Activated CD4-positive, CD25-positive, alpha-beta regulatory T cell treated with anti-CD3 and anti-CD28 coated beads, Interleukin-2, amount 50 U/mL, for 24 hours (primary cell): ENCODE results near the gene DNMT1.
A peak's percentile ranks its signal among the peaks of the same experiment; 100 is the strongest.

Experiments used
- ATAC-seq, 2 donors: fragments of 150-1000 bp; cut with Tn5 transposase; one replicate each; pipeline ENCODE4 v1.10.0; 2021; ENCODE audit warnings: mild to moderate bottlenecking in 1 of 2, moderate library complexity in 1 of 2

The DNMT1 gene

DNA sequence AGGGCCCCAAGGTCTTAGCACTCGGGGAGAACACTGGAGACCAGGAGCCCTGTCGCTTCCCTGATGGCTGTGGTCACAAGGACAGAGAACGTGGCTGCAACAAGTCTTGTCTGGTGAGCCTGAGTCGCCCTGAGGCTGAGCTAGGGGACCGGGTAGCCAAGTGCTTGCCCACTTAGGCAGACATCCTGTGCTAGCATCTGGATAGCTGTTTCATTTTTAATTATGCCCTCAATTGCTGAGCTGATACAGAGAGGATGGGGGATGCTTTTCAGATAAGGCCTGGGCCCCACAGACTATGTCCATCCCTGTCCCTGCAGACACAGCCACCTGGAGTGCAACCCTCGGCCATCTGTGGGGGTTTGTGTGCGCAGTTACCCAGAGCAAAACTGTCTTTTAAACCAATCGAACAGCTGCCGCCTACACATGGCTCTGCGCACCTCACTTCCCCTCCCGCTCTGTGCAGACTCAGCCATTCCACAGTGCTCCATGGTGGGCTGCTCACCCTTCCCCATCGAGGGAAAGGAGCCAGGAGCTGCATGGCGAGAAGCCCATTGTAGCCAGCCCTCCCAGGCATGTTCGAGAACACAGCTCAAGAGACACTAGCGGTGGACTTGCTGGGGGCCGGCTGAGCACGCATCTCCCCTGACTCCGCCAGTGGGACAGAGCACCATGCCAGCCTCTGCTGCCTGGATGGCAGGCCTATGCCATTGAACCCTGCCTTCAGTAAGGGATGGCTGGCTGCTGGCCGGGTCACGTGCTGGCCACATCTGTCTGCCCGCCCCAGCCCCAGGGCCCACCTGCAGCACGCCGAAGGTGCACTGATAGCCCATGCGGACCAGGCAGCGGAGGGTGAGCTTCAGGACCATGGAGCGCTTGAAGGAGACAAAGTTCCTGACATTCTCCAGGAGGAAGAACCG, 55.6 kb downstream of the DNMT1 start:
- ATAC-seq, result no peak

DNA sequence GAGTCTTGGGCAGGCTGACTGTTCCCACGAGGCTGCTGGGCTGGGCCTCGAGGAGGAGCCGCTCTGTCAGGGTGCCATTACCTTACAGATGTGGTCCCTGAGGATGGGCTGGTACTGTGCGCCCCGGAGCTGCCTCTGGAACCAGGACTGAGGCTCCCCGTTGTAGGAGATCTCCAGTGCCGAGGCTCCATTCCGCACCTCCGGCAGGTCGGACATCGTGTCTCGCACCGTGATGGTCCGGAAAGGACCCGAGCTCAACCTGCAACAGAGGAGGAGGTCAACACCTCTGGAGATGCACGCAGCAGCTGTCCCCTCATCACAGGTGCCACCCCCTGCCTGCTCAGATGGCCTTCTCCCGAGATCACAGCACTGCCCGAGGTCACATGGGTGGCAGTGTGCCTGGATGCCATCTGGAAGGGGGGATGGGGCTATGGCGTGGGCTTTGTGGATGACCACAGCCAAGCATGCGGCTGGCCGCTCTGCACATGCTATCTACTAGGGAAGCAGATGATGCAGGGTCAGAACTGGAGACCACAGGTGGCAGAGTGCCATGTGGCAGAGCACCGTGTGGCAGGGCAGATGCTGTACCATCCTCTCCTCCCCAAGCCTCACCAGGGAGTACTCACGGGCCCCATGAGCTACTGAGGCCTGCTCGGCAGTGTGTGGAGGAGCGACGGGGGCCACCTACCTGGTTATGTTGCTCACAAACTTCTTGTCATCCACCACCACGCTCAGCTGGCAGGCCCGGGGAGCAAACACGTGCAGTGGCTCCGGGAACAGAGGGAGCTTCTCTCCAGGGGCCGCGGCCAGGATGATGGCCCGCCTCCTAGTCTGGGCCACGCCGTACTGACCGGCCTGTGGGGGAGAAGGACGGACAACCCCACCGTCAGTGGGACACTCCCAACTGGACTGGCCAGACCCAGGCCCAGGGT, 56.7 kb downstream of the DNMT1 start:
- ATAC-seq, result no peak

DNA sequence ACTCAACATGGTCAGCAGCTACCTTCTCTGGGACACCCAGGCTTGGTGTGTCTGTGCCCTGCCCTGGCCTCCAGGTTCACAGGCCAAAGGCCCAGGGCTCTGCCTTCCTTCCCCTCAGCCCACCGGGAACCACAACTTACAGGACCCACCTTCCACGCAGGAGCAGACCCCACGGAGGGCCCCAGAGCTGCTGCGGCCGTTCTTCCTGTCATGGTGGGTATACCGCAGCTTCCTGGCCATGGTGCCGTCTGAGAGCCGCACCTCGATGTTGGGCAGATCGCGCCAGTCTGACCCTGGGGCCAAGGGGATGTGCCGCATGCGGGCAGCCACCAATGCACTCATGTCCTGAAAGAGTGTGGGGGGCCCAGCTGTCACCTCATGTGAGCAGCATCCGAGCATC, 57.8 kb downstream of the DNMT1 start:
- ATAC-seq, result no peak

DNA sequence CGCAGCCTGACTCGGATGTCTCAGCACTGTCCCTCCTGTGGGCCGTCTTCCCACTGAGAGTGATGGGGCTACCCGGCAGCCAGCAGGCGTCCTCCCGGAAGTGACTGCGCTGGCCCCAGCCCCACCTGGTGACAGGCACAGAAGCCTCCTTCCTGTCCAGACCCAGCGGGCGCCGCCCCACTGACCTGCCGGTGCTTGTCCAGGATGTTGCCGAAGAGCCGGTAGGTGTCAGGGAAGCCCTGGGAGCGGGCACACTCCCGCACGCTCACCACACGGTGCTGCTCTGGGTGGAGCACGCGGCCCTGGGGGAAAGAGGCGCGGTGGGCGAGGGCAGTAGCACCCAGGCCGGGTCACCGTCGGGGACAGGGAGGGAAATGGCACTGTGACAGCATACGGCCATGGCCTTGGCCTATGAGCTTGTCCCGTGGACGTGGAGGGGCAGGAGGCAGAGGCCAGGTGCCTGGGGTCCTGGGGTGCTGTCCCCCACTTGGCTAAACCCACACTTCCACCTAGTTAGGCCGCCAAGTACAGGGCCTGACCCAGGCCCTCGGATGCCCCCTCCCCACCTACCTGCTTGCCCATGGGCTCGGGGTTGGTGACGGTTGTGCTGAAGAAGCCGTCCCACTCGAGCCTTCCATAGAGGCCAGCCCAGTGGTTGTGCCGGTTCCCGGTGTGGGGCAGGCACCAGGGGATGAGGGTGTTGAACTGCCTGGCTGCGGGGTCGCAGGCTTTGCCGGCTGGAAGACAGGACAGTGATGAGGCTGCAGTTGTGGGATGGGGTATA, 59.0 kb downstream of the DNMT1 start:
- ATAC-seq, result no peak

DNA sequence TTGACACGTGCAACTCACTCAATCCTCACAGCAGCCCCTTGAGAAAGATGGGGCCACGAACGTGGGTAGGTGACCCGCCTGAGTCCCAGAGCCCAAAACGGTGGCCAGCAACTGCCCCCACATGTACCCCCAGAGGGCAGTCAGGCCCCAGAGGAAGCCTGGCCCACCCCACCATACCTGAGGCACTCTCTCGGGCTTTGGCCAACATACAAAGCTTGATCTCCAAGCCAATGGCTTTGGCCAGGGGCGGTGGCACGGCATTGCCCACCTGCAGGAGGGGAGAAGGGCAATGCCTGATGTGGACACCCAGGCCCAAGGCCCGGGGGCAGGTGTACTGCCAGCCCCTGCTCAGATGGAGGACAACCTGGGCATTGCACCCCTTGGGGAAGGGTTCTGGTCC, 60.7 kb downstream of the DNMT1 start:
- no peak for ATAC-seq

DNA sequence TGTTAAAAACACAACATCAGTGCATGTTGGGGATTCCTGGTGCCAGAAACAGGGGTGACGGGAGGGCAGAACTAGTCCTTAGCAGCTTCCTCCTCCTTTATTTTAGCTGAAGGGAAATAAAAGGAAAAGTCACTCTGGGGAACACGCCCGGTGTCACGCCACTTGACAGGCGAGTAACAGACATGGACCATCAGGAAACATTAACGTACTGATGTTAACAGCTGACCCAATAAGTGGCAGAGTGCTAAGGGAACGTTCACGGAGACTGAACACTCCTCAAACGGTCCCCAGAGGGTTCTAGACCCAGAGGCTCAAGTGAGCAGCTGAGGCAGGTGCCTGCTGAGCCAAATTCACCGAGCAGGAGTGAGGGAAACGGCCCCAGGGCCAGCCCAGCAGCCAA, 61.2 kb downstream of the DNMT1 start:
- ATAC-seq, result no peak

DNA sequence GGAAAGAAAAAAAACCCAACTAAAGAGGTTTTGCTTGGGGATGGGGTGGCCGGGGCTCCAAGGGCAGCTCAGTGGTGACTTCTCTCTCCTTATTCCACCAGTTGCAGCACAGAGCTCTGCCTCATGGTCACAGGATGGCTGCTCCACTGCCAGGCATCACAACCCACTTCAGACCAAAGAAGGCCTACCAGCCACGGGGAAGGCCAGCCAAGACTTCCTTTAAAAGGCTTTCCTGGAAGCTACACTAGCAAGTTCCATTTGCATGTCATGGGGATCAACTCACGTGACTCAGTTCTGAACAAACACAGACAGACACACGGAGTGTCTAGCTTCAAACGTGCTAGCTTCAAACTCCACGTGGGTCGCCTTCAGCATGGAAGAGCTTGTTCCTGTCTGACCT, 61.8 kb downstream of the DNMT1 start:
- no peak for ATAC-seq

DNA sequence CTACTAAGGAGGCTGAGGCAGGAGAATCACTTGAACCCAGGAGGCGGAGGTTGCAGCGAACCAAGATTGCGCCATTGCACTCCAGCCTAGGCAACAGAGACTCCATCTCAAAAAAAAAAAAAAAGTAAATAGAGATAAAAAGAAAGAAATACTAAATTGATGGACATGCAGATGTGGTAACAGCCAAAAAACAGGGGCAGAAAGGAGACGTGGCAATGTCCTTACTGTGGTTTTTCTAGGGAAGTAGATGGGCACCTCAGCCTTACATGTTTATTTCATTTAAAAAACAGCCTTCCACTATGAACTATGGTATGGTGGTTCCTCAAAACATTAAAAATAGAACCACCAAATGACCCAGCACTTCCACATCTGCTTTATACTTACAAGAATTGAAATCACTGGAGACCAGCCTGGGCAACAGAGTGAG, 68.5 kb downstream of the DNMT1 start:
- ATAC-seq, result no peak

DNA sequence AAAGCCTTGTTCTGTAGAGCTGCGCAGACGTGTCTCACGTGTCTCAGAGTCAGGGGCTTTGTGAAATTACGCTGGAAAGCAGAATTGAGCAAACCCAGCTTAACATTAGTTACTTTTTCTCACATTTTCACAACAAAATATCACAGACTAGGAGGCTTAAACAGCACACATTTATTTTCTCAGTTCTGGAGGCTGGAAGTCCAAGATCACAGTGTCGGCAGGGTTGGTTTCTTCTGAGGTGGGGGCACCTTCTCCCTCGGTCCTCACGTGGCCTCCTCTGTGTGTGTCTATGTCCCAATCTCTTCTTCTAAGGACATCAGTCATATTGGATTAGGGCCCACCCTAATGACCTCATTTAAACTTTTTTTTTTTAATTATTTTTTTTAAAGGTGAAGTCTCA, 70.3 kb downstream of the DNMT1 start:
- no peak for ATAC-seq

DNA sequence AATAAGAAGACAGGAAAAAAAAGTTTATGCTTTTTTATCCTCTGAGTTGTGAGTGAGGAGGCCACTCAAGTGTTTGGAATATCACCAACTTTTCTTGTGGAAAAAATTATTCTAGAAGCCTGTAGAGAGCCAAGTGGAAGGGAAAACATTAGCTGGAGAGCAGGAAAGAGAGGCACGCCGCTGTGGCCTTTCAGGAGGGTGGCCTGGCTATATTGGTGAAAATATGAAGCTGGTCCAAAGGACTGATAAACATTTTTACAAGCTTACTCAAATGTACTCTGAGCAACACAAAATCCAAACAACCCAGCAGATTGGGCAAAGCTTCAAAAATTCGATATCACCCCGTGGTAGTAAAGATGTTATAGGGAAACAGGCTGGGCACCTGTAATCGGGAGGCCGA, 72.7 kb downstream of the DNMT1 start:
- no peak for ATAC-seq

DNA sequence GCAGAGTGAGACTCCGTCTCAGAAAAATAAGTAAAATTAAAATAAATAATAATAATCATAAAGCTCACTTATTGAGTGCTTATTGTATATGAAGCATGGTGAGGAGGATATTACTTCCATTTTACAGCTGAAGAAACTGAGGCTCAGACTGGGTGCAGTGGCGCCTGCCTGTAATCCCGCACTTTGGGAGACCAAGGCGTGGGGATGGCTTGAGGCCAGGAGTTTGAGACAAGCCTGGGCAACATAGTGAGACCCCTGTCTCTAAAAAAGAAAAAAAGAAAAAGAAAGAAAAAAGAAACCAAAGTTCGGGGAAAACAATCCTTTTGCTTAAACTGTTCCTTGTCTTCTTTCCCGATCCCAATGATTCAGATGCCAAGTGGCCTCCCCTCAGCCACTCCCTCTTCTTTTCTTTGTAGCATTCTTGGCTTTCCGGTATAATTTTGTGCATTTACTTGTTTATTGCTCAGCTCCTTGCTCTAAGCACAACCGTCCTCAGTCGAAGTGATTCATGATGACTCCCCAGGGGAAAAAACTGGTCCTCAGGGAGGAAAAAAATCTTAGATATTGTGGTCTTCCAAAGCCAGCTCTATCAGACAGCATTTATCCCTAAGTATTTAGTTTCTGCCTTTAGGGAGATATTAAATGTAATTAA, 74.1 kb downstream of the DNMT1 start:
- ATAC-seq, result no peak

DNA sequence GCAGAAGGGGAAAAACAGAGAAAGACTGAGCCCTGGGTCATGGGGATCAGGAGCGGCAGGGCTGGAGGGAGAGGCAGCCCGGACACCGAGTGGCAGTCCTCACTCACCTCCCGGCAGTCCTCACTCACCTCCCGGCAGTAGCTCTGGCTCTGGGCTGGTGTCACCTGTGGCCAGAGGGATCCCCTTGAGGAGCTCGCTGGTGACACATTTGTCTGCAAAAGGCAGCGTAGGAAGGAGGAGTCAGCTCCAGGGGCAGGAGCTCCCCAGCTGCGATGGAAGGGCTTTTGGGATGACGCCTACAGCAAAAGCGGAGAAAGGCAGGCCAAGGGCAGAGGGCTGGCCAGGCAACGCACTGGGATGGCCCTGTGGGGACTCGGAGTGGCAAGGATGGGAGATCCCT, 75.8 kb downstream of the DNMT1 start:
- no peak for ATAC-seq

DNA sequence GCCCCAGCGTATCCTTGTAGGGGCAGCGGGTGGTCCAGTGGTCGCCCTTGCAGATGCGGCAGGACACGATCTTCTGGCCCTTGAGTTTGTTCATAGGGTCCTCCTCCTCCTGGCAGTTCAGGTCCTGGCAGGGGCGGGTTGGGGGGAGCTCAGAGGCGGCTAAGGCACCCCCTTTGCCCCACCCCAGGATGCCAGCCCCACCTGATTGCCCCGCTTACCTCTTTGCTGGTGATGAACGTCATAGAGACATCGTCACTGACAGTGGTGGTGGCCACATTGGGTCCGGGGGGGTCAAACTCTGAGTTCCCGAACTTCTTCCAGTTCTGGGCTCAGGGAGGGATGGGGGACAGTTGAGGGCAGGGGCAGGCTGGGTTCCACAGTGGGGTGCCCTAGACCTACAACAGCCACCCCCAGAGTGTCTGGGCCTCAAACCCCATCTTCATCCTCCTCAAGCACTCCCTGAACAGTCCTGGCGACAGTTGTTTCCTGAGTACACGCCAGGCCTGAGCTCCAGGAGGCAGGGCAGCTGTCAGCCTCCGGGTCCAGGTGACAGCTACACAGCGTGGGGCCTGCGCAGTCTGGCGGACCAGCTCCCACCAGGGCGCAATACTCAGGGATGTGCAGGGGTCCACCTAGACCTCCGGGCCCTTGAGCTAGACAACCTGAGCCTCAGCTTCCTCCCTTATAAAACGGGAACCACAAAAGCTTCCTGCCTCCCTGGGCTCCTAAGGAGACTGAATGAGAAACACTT, 77.7 kb downstream of the DNMT1 start:
- no peak for ATAC-seq

DNA sequence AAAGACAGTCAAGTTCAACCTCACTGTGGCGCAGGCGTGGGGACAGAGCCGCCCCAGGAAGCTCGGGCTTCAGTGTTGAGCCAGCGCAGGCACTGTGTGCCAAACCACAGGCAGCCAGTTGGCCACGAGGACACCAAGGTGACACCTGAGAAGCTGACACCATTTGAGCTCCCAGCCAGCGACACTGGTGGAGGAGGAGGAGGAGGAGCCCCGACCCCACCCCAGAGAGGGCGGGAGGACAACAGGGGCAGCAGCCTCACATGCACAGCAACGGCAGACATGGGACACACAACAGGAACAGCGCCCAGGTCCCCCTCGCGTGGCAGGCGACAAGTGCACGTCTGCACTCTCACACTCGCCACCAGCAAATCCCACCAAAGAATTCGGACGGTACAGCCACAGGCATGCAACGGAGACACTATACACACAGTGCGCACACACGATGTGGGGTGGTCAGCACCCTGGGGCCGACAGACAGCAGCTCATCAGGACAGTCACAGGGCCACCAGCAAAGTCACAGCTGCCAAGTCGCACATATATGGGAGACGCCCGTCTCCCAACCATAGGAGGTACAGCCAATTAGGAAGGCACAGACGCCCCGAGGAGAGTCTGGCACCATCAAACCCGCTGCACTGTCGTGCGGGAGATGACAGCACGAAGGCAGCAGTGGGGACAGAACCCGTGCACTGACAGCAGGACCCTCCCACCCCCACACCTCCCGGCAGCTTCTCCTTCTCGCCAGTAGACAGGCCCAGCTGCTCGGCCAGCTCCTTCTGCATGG, 78.5 kb downstream of the DNMT1 start:
- no peak for ATAC-seq

DNA sequence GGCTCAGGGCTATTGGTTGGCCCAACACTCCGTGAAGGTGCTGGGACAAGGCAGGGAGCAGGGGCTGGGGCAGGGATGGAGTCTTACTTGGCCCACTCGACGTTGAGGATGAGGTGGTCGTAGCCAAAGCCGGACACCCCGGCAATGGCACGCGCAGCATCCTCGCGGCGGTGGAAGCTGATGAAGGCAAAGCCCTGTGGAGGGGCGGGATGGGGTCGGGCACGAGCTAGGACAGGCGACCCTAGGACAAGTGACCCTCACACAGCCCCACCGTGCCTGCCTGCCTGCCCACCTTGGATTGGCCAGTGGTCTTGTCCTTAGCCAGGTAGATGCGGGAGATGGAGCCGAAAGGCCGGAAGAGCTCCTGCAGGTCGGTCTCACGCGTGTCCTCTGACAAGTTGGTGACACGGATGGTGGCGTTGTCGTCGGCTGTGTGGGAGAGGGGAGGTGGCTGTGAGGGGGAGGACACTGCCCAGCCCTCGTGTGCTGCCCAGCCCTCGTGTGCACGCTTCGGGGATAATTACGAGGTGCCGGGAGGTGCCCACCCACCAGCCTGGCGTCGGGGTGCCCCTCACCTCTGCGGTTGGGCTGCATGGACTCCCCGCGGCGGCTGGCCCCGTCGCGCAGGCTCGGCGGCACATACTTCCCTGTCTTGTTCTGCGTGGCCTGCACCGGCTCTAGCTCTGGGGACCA, 79.2 kb downstream of the DNMT1 start:
- ATAC-seq, result no peak

DNA sequence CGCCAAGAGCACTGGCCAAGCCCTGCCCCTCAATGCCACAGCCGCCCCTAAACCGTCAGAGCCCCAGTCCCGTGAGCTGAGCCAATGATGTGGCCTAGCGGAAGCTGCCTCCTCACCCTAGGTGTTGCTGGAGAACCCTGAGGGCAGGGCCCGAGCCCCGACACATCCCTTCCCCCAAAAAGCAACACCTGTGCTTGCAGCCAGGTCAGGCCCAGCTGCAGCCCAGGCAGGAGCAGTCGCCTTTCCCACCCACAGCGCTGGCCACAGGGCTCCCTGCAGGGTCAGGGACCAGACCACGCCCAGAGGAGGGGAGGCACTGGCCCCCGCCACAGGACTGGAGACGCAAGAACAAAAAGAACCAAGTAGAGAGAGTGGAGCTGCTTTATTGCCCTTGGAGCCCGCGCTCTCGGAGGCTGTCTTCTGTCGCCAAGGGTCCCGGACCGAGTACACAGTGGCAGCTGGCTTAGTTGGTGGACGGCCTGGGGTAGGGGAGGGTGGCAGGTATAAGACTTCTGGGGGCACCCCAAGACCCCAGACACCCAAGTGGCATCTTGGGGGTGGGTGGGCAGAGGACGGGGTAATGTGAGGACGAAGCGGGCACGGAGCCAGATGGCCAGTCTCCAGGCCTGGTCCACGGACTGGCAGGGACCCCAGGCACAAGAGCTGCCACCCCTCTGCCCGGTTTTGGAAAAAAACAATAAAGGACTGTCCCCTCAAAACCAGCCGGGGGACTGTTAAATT, 79.9 kb downstream of the DNMT1 start:
- no peak for ATAC-seq

DNA sequence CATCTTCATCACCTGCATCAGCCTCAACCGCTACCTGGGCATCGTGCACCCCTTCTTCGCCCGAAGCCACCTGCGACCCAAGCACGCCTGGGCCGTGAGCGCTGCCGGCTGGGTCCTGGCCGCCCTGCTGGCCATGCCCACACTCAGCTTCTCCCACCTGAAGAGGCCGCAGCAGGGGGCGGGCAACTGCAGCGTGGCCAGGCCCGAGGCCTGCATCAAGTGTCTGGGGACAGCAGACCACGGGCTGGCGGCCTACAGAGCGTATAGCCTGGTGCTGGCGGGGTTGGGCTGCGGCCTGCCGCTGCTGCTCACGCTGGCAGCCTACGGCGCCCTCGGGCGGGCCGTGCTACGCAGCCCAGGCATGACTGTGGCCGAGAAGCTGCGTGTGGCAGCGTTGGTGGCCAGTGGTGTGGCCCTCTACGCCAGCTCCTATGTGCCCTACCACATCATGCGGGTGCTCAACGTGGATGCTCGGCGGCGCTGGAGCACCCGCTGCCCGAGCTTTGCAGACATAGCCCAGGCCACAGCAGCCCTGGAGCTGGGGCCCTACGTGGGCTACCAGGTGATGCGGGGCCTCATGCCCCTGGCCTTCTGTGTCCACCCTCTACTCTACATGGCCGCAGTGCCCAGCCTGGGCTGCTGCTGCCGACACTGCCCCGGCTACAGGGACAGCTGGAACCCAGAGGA, 80.6 kb downstream of the DNMT1 start:
- ATAC-seq, result no peak

DNA sequence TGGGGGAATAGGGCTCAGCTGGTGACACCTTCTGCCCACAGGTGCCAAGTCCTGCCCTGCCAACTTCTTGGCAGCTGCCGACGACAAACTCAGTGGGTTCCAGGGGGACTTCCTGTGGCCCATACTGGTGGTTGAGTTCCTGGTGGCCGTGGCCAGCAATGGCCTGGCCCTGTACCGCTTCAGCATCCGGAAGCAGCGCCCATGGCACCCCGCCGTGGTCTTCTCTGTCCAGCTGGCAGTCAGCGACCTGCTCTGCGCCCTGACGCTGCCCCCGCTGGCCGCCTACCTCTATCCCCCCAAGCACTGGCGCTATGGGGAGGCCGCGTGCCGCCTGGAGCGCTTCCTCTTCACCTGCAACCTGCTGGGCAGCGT, 81.2 kb downstream of the DNMT1 start:
- peak in 1 of 2 donors; percentile 2 for ATAC-seq
